Neural cell (in vitro differentiated cells): Measurements from ENCODE around the gene FHIT. TPM values are rescaled to one million over a fixed set of nuclear protein-coding genes. Genes with fewer than 3 reads are reported as not detected.

Source experiments
- H2AFZ ChIP-seq: fragments of 200-600, 300-800 bp; sonication (generic), shearing (Covaris generic); 2 replicates; pipeline ENCODE4 v1.6.0; 2014; ENCODE audit warnings: low read depth, mild to moderate bottlenecking, antibody characterized with exemption, low read length, moderate library complexity
- H3F3A ChIP-seq: fragments of 200-600 bp; shearing (Covaris generic); 2 replicates; pipeline ENCODE4 v1.6.1; 2016; ENCODE audit warnings: mild to moderate bottlenecking, moderate library complexity, mixed read lengths, antibody characterized with exemption, low read length; ENCODE audit not compliant: insufficient read depth, poor library complexity, severe bottlenecking
- H3K27ac ChIP-seq: fragments of 200-600, 300-800 bp; sonication (generic), shearing (Covaris generic); 2 replicates; pipeline ENCODE4 v1.5.1; 2014; ENCODE audit warnings: mild to moderate bottlenecking, low read length, moderate library complexity
- H3K27me3 ChIP-seq: fragments of 300-800, 200-600 bp; sonication (generic), shearing (Covaris generic); 2 replicates; pipeline ENCODE4 v1.6.0; 2014; ENCODE audit warnings: mild to moderate bottlenecking, low read depth, low read length, moderate library complexity; ENCODE audit not compliant: insufficient read depth
- H3K36me3 ChIP-seq: fragments of 300-800, 200-600 bp; sonication (generic), shearing (Covaris generic); 2 replicates; pipeline ENCODE4 v1.5.1; 2014; ENCODE audit warnings: mild to moderate bottlenecking, antibody characterized with exemption, low read length, moderate library complexity; ENCODE audit not compliant: insufficient read depth
- H3K4me2 ChIP-seq: fragments of 300-800, 200-600 bp; sonication (generic), shearing (Covaris generic); 2 replicates; pipeline ENCODE4 v1.6.0; 2014; ENCODE audit warnings: mild to moderate bottlenecking, low read length
- H3K4me3 ChIP-seq: fragments of 300-800, 200-600 bp; sonication (generic), shearing (Covaris generic); 2 replicates; pipeline ENCODE4 v1.5.1; 2014; ENCODE audit warnings: mild to moderate bottlenecking, low read length, moderate library complexity
- H3K79me2 ChIP-seq: fragments of 200-600 bp; shearing (Covaris generic); replicated peaks from 2 replicates; pipeline ENCODE4 v1.6.0; 2014; ENCODE audit warnings: mild to moderate bottlenecking, low read length, moderate library complexity; ENCODE audit not compliant: insufficient read depth
- H3K9ac ChIP-seq: fragments of 300-800, 200-600 bp; sonication (generic), shearing (Covaris generic); 2 replicates; pipeline ENCODE4 v1.6.1; 2016; ENCODE audit warnings: mild to moderate bottlenecking, low read length, mixed read lengths
- H3K9me2 ChIP-seq: fragments of 200-600 bp; shearing (Covaris generic); 2 replicates; pipeline ENCODE4 v1.6.1; 2016; ENCODE audit warnings: mild to moderate bottlenecking, low read length, mixed read lengths; ENCODE audit not compliant: insufficient read depth
- H3K9me3 ChIP-seq: fragments of 200-600, 300-800 bp; sonication (generic), shearing (Covaris generic); 2 replicates; pipeline ENCODE4 v1.6.1; 2016; ENCODE audit warnings: mild to moderate bottlenecking, mixed run types, low read length, moderate library complexity, mixed read lengths
- H4K20me1 ChIP-seq: fragments of 200-600 bp; shearing (Covaris generic); 2 replicates; pipeline ENCODE4 v1.6.1; 2016; ENCODE audit warnings: mild to moderate bottlenecking, mixed run types; ENCODE audit not compliant: insufficient read depth
- EP300 ChIP-seq: fragments of 450-650 bp; conservative IDR thresholded peaks from 2 replicates; pipeline ENCODE4 v1.6.1; 2014; ENCODE audit warnings: antibody characterized with exemption, mild to moderate bottlenecking, moderate library complexity; ENCODE audit not compliant: poor library complexity, severe bottlenecking
- EZH2 ChIP-seq: fragments of 200-600, 300-800 bp; shearing (Covaris generic), sonication (generic); IDR thresholded peaks from 2 replicates; pipeline ENCODE4 v1.6.1; 2014; ENCODE audit warnings: antibody characterized with exemption, low read length, borderline replicate concordance, mild to moderate bottlenecking; ENCODE audit not compliant: insufficient read depth, poor library complexity, severe bottlenecking
- MXI1 ChIP-seq: fragments of 450-650 bp; conservative IDR thresholded peaks from 2 replicates; pipeline ENCODE4 v1.6.1; 2014; ENCODE audit warnings: antibody characterized with exemption, mild to moderate bottlenecking; ENCODE audit not compliant: poor library complexity, severe bottlenecking
- POLR2AphosphoS5 ChIP-seq: IDR thresholded peaks from 2 replicates; pipeline ENCODE4 v1.6.1; 2012
- RAD21 ChIP-seq: fragments of 450-650 bp; conservative IDR thresholded peaks from 2 replicates; pipeline ENCODE4 v1.6.1; 2014; ENCODE audit warnings: antibody characterized with exemption, mild to moderate bottlenecking, moderate library complexity
- SMC3 ChIP-seq: fragments of 450-650 bp; conservative IDR thresholded peaks from 2 replicates; pipeline ENCODE4 v1.6.1; 2014; ENCODE audit warnings: antibody characterized with exemption, mild to moderate bottlenecking, moderate library complexity; ENCODE audit not compliant: poor library complexity
- TAF1 ChIP-seq: IDR thresholded peaks from 2 replicates; pipeline ENCODE4 v1.6.1; 2012; ENCODE audit warnings: low read depth
- polyA plus RNA-seq: library from polyadenylated mRNA; depleted of rRNA; stranded (reverse); fragments of >200 nt; gene quantifications from 2 replicates; pipeline ENCODE4 v1.2.3, GENCODE V29; 2014
- TF ChIP-seq, protein P1 (sequence below): fragments of 450-650 bp; IDR thresholded peaks from 2 replicates; pipeline ENCODE4 v1.5.1; 2014; ENCODE audit warnings: antibody characterized with exemption, mild to moderate bottlenecking, moderate library complexity; ENCODE audit not compliant: poor library complexity, severe bottlenecking
- TF ChIP-seq, protein P2 (sequence below): IDR thresholded peaks from 2 replicates; pipeline ENCODE4 v1.6.1; 2012; ENCODE audit warnings: borderline replicate concordance

The FHIT gene
- polyA plus RNA-seq, 1 donor from 2014 or later: not detected

DNA sequence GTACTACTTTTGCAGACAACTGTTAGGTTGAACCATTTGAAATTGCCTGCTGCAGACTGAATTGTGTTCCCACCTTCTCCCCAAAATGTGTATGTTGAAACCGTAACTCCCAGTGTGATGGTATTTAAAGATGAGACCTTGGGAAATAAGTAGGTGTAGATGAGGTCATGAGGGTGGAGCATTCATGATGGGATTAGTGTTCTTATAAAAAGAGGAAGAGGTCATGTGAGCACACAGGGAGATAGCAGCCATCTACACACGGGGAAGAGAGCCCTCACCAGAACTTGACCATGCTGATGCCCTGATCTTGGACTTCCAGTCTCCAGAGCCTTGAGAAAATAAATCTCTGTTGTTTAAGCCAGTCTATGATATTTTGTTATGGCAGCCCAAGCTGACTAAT lies 17.4 kb upstream of the FHIT start:
- TF ChIP-seq, protein P1, sequence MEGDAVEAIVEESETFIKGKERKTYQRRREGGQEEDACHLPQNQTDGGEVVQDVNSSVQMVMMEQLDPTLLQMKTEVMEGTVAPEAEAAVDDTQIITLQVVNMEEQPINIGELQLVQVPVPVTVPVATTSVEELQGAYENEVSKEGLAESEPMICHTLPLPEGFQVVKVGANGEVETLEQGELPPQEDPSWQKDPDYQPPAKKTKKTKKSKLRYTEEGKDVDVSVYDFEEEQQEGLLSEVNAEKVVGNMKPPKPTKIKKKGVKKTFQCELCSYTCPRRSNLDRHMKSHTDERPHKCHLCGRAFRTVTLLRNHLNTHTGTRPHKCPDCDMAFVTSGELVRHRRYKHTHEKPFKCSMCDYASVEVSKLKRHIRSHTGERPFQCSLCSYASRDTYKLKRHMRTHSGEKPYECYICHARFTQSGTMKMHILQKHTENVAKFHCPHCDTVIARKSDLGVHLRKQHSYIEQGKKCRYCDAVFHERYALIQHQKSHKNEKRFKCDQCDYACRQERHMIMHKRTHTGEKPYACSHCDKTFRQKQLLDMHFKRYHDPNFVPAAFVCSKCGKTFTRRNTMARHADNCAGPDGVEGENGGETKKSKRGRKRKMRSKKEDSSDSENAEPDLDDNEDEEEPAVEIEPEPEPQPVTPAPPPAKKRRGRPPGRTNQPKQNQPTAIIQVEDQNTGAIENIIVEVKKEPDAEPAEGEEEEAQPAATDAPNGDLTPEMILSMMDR: no peak
- no peak for TF ChIP-seq SMC3
- TF ChIP-seq EP300: no peak
- no peak for TF ChIP-seq EZH2
- TF ChIP-seq, protein P2, sequence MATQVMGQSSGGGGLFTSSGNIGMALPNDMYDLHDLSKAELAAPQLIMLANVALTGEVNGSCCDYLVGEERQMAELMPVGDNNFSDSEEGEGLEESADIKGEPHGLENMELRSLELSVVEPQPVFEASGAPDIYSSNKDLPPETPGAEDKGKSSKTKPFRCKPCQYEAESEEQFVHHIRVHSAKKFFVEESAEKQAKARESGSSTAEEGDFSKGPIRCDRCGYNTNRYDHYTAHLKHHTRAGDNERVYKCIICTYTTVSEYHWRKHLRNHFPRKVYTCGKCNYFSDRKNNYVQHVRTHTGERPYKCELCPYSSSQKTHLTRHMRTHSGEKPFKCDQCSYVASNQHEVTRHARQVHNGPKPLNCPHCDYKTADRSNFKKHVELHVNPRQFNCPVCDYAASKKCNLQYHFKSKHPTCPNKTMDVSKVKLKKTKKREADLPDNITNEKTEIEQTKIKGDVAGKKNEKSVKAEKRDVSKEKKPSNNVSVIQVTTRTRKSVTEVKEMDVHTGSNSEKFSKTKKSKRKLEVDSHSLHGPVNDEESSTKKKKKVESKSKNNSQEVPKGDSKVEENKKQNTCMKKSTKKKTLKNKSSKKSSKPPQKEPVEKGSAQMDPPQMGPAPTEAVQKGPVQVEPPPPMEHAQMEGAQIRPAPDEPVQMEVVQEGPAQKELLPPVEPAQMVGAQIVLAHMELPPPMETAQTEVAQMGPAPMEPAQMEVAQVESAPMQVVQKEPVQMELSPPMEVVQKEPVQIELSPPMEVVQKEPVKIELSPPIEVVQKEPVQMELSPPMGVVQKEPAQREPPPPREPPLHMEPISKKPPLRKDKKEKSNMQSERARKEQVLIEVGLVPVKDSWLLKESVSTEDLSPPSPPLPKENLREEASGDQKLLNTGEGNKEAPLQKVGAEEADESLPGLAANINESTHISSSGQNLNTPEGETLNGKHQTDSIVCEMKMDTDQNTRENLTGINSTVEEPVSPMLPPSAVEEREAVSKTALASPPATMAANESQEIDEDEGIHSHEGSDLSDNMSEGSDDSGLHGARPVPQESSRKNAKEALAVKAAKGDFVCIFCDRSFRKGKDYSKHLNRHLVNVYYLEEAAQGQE: no peak
- no peak for TF ChIP-seq RAD21
- TF ChIP-seq POLR2AphosphoS5: no peak
- TF ChIP-seq TAF1: no peak
- TF ChIP-seq MXI1: no peak
- Histone ChIP-seq H2AFZ (no peak overlapping the region), H3K36me3 (no peaks in the 10 kb centered on the region), H3K4me2 (no peak overlapping the region), H3K79me2 (no peaks in the 10 kb centered on the region), H3K9ac (no peak overlapping the region), H3K27me3 (no peaks in the 10 kb centered on the region), H3K9me2 (no peaks in the 10 kb centered on the region), H4K20me1 (no peaks in the 10 kb centered on the region), H3K27ac (no peak overlapping the region), H3K4me3 (no peak overlapping the region), H3F3A (no peaks in the 10 kb centered on the region), H3K9me3 (no peaks in the 10 kb centered on the region)

DNA sequence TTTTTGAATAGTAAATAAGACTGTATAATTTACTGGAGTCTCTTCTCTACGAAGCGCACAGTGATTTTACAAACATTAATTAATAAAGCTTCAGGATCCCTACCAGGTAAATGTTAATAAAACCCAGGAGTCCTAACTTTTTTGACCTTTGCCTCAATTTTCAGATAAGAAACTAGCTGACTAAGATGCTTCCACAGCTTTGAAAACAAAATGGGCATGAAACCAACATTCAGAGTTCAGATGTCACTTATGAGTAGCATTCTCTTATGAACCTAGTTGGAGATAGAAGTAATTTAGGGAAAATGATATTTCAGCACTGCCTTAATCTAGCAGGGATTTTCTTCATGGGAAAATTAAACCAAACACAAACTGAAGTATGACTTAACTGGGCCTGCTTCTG lies 13.0 kb upstream of the FHIT start:
- no peaks in the 10 kb centered on the region for H3K9me2 ChIP-seq
- no peak overlapping the region for H2AFZ ChIP-seq
- H3K79me2 ChIP-seq: no peaks in the 10 kb centered on the region
- H3K4me2 ChIP-seq: no peak overlapping the region
- no peaks in the 10 kb centered on the region for H3F3A ChIP-seq
- H4K20me1 ChIP-seq: no peaks in the 10 kb centered on the region
- no peaks in the 10 kb centered on the region for H3K36me3 ChIP-seq
- no peaks in the 10 kb centered on the region for H3K27me3 ChIP-seq
- no peak overlapping the region for H3K9ac ChIP-seq
- no peak for TF ChIP-seq EP300
- no peak for TF ChIP-seq SMC3
- TF ChIP-seq POLR2AphosphoS5: no peak
- TF ChIP-seq MXI1: no peak
- no peak for TF ChIP-seq RAD21
- no peak for TF ChIP-seq EZH2
- TF ChIP-seq, protein P1: no peak
- TF ChIP-seq, protein P2: no peak
- no peak for TF ChIP-seq TAF1
- H3K4me3 ChIP-seq: no peak overlapping the region
- no peaks in the 10 kb centered on the region for H3K9me3 ChIP-seq
- no peak overlapping the region for H3K27ac ChIP-seq
